NCI-H2196 treated with DMSO at 0.1 percent for 48 hours (cell line): ENCODE measurements around the gene MYO18A.
"Not testable (repeated sequence)": the region's sequence is repeated elsewhere in the genome, so short reads cannot be mapped to it uniquely, and the experiment has no call there.

Source experiments
- DNase-seq: peaks from one replicate; lab custom pipeline; 2025; ENCODE audit not compliant: unreplicated experiment; lab: John Stamatoyannopoulos, UW

Gene MYO18A

DNA sequence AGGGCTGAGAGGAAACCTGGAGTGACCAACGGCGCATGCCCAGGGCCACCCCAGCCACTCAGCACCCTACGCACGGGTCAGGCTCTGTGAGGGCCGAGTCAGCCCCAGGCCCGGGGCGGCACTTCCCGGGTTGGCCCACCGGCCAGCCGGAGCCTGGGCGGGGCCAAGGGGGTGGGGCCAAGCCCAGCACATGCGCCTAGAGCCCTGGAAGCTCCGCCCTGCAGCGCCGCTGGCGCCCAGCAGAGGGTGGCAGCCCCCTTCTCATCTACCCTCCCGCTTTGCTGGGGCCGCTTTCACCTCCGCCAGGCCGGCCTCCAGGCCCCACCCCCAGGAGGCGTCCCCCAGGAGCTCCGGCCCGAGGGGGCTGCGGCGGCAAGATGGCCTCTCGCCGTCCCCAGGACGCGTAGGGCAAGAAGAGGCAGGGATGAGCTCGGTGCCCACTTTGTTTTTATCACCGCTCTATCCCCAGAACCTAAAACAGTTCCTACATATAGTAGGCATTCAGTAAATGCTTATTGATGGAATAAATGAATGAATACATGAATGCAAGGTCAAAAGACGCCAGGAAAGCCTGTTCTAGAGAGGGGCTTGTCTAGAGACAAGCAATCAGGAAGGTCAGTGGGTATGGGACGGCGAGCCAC, 31.3 kb downstream of the MYO18A start:
- peak; percentile 56 for DNase-seq

DNA sequence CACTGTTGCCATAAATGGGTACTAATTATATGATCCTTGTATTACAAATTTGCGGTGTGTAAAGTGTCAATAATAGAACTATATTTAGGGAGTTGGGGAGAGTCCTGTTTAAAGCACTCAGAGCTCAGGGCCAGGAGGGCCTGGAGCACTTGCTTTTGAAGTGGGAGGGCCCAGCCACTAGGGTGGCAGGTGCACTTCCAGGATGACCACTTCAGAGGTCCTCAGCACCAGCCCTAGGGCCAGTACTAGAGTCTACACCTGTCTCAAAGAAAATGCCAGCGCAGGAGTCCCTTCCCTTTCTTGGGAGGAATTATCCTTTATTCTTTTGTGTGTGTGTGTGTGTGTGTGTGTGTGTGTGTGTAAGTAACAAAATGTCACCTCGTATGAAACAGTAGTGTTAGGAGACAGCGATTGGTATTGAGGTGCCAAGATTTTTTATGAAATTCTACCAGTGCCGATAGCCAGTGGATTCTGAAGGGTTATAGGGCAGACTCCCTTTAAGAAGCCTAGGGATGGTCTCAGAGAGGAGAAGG, 31.9 kb downstream of the MYO18A start:
- DNase-seq, result no peak

DNA sequence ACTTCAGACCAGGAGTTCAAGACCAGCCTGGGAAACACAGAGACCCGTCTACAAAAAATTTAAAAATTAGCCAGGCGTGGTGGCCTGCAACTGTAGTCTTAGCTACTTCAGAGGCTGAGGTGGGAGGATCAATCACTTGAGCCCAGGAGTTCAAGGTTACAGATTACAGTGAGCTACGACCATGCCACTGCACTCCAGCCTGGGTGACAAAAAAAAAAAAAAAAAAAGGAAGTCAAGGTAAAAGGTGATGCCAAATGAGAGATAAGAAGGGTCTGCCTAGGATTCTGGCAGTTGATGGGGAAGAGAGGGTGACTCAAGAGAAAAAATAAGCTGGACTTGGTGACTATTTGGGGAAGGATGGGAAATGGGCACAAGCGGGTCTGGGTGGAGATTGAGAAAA, 32.5 kb downstream of the MYO18A start:
- no peak for DNase-seq

DNA sequence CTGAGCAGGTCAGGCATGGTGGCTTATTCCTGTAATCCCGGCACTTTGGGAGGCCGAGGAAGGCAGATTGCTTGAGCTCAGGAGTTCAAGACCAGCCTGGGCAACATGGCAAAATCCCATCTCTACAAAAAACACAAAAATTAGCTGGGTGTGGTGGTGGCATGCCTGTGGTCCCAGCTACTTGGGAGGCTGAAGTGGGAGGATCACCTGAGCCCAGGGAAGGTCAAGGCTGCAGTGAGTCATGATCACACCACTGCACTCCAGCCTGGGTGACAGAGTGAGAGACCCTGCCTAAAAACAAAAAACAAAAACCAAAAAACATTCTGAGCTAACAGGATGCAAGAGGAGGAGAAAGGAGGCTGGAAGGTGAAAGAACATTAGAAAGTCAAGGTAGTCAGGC, 33.0 kb downstream of the MYO18A start:
- DNase-seq, result not testable (repeated sequence)

- DNase-seq, result no peak
Observed at GRCh38 chr17:29146369-29146972, 33.7 kb downstream of the MYO18A start.

- peak; percentile 33 for DNase-seq
Observed at GRCh38 chr17:29145289-29146073, 34.7 kb downstream of the MYO18A start.

GRCh38 chr17:29143894-29144293, 36.3 kb downstream of the MYO18A start:
- DNase-seq, result no peak

DNA sequence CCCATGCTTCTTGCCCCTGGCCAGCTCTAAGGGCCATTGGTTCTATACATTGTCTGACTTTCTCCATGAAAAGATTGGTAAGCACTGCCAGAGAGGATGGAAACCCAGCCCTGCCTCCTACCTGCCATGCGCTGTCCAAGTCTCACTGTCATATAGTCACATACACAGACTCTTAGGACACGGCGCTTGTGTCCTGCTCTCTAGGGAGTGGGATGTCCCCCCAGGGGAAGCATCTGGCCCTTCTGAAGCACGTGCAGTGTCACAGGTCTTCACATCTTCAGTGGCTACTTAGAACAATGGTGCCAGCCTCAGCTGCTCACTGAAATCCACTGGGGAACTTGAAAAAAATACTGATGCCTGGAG, 38.7 kb downstream of the MYO18A start:
- DNase-seq, result no peak

DNA sequence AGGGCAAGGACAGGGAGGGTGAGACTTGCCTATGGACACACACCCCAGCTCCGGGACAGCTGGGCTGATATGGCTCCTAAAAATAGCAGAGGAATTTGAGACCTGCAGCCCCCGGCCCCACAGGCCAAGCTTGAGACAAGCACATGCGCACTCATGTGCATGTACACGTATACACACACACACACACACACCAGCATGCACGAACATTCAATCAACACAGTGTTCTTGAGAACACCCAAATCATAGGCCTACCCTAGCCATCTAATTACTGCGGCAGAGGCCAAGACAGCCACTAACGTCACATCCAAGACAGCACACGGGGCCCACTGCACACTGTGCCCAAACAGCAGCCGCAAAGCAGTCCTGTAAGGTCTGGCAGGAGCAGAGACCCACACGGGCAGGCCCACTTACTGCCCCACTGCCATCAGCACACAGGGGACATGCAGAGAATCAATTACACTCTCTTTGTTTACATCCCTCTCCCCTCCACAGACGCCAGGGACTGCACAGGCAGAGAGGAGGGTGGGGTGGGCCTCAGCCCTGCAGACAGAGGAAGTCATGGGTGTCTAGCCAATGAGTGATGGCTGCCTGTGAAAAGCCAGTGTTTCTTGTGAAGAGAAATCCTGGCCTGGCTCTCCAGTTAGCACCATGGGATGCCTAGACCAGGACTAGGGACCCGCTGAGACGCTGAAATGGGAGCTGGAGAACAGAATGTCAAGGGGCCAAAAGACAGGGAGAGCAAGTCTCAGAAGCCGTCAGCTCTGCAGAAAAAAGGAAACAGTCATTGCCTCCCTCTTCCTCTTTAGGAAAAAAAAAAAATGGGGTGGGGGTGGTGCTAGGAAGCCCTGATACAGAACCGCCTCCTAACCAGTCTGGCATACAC, 39.3 kb downstream of the MYO18A start:
- no peak for DNase-seq

GRCh38 chr17:29140051-29140621, 40.1 kb downstream of the MYO18A start:
- peak; percentile 12 for DNase-seq

- DNase-seq, result peak; percentile 10
Observed at GRCh38 chr17:29138971-29139691, 41.1 kb downstream of the MYO18A start.

DNA sequence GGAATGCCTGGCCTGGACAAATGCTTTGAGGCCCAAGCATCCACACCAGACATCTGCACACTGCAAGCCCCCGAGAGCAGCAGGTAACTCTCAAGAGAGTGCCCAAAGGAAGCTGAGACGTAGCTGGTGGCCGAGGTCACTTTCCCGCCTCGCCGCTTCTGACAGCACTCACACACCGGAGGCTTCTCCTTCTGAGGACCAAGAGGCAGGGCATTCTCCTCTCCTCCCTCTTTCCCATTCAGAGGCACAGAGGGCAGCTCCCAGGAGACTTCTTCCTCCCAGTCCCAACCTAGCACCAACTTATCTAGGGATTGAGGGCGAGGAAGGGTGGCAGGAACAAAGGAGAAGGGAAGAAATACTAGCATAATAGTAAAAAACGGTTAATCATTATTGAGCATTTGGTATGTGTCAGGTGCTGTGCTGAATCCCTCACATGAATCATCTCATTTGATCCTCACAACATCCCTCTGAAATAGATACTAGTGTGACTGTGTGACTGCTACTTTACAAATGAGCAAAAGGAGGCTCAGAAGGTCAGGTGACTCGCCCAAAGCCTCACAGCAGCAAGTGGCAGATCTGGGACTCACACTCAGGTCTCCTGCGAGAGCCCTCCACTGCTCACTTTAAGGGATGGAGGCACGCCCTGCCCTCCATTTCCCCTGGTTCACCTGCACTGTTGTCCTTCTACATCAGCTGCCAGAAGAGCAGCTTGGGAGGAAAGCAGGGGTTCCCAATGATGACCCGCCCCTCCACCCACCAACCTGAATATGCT, 41.8 kb downstream of the MYO18A start:
- DNase-seq, result no peak

- DNase-seq, result no peak
Observed at GRCh38 chr17:29136998-29137730, 43.0 kb downstream of the MYO18A start.

GRCh38 chr17:29135464-29135863, 44.7 kb downstream of the MYO18A start:
- DNase-seq, result no peak

GRCh38 chr17:29133121-29133713, 47.0 kb downstream of the MYO18A start:
- DNase-seq, result no peak

GRCh38 chr17:29131814-29132682, 48.1 kb downstream of the MYO18A start:
- no peak for DNase-seq

- no peak for DNase-seq
Observed at GRCh38 chr17:29129731-29130130, 50.5 kb downstream of the MYO18A start.
